Breast epithelium (tissue), 4 donors: ENCODE data around the gene PHLDA3. TPM values are rescaled to one million over a fixed set of nuclear protein-coding genes. Genes with fewer than 3 reads are reported as not detected.

Source experiments
- DNase-seq, 2 donors: peaks; one replicate each; pipeline ENCODE4 v3.0.0-alpha.2; 2019; ENCODE audit warnings: low spot score in 2 of 2
- H3K27ac ChIP-seq, 2 donors: fragments of 200-600 bp; sonication (generic) in 1 of 2; one replicate each; pipeline ENCODE4 v1.5.1; 2016 to 2019; ENCODE audit warnings: mild to moderate bottlenecking in 1 of 2
- H3K27me3 ChIP-seq, 2 donors: fragments of 200-600 bp; sonication (generic) in 1 of 2; one replicate each; pipeline versions ENCODE4 v1.5.1 to v1.6.0; 2017 to 2019; ENCODE audit warnings: control low read depth in 1 of 2, mild to moderate bottlenecking in 1 of 2
- H3K36me3 ChIP-seq: fragments of 200-600 bp; one replicate; pipeline ENCODE4 v1.5.1; 2019
- H3K4me1 ChIP-seq, 2 donors: fragments of 200-600 bp; sonication (generic); one replicate each; pipeline ENCODE4 v1.5.1; 2016 to 2019; ENCODE audit warnings: control low read depth in 1 of 2
- H3K4me3 ChIP-seq, 3 donors: fragments of 200-600 bp; sonication (generic); 1 replicate in 2 of 3; 2 replicates in 1 of 3; pipeline ENCODE4 v1.5.1; 2016 to 2019; ENCODE audit warnings: mild to moderate bottlenecking in 3 of 3, moderate library complexity in 2 of 3
- H3K9me3 ChIP-seq, 2 donors: fragments of 200-600 bp; sonication (generic) in 1 of 2; one replicate each; pipeline ENCODE4 v1.5.1; 2016 to 2019; ENCODE audit warnings: control low read depth in 1 of 2
- POLR2A ChIP-seq: fragments of 450-650 bp; IDR thresholded peaks from one replicate; pipeline ENCODE4 v1.6.1; 2016; ENCODE audit warnings: antibody characterized with exemption, mild to moderate bottlenecking, moderate library complexity
- POLR2AphosphoS5 ChIP-seq, 3 donors: sonication (generic); formaldehyde crosslinking; IDR thresholded peaks; one replicate each; pipeline ENCODE4 v1.6.1; 2017; ENCODE audit warnings: antibody characterized with exemption in 3 of 3
- intact Hi-C: fragments of 100-400 bp; cut with DNase I; formaldehyde crosslinking; loops from one replicate; pipeline ENCODE4 v1.15.1; 2023; ENCODE audit warnings: low total_unique reads
- total RNA-seq, 3 donors: library from RNA; depleted of rRNA; stranded (reverse); fragments of >200 nt; gene quantifications; one replicate each; pipeline ENCODE4 v1.1.0, GENCODE V29; 2016
- TF ChIP-seq, protein P1 (sequence below), 3 donors: fragments of 450-650 bp; IDR thresholded peaks; one replicate each; pipeline ENCODE4 v1.5.1; 2016 to 2017; ENCODE audit warnings: antibody characterized with exemption in 3 of 3, mild to moderate bottlenecking in 3 of 3, moderate library complexity in 3 of 3

PHLDA3 gene
- total RNA-seq, 3 donors from 2014 or later: 65.7 to 116 (median 92.7) TPM

DNA sequence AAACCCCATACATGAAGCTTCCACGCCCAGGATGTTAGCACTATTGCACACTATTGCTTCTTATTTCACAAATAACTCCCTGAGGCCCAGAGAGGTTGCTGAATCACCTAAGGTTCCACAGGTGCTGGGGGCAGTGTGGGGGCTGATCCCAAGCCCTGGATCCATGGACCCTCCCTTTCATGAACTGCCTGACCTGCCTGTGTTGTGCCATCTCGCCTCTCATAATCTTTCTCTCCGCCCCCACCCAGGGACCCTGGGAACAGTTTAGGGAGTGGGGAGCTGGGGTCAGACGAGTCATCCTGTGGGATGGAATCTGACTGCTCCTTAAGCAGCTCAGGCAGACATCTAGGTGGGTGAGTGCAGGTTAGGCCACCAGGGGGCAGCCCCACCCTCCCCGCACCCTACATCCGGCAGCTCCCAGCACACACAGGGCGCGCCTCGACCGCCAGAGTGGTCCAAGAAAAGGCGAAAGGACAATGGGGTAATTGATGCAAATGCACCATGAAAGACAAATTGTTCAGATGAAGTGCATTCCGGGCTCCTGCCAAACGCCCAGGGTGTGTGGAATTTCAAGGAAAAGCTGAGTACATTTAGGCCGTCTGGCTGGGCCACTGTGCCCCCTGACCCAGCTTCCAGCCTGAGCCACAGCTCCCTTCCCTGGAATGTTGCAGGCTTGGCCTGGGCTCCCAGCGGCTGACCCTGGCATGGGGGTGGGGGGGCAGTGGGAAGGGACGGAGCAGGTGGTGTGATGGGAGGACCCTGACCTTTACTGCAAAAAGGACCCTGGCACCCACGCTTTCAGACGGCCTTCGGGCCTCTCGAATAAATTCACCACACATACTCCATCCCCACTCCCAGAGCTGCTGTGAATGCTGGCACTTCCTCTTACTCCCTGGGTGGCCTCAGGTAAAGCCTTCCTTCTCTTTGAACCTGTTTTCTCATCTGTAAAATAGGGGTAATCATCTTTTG, 20.8 kb downstream of the PHLDA3 start:
- Histone ChIP-seq H3K27ac (peak overlapping the region; percentile 71 to 76), H3K27me3 (no peaks in the 10 kb centered on the region), H3K36me3 (no peaks in the 10 kb centered on the region), H3K9me3 (no peaks in the 10 kb centered on the region), H3K4me1 (peaks cover 4 to 24% of the 10 kb centered on the region in 2 donors), H3K4me3 (peak overlapping the region in 1 of 3 donors; percentile 19)
- DNase-seq: peak; percentile 81 to 91
- no peak for TF ChIP-seq POLR2A
- TF ChIP-seq POLR2AphosphoS5 (IDR thresholded peaks at IDR 0.05): peak; percentile 51 to 66 (median 63)
- TF ChIP-seq, protein P1, sequence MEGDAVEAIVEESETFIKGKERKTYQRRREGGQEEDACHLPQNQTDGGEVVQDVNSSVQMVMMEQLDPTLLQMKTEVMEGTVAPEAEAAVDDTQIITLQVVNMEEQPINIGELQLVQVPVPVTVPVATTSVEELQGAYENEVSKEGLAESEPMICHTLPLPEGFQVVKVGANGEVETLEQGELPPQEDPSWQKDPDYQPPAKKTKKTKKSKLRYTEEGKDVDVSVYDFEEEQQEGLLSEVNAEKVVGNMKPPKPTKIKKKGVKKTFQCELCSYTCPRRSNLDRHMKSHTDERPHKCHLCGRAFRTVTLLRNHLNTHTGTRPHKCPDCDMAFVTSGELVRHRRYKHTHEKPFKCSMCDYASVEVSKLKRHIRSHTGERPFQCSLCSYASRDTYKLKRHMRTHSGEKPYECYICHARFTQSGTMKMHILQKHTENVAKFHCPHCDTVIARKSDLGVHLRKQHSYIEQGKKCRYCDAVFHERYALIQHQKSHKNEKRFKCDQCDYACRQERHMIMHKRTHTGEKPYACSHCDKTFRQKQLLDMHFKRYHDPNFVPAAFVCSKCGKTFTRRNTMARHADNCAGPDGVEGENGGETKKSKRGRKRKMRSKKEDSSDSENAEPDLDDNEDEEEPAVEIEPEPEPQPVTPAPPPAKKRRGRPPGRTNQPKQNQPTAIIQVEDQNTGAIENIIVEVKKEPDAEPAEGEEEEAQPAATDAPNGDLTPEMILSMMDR (IDR thresholded peaks at IDR 0.05): peak; percentile 74 to 92 (median 80)
- intact Hi-C loops: no loop called here

- intact Hi-C loops: no loop called here
These were observed 23.7 kb downstream of the PHLDA3 start for GRCh38 chr1:201445310-201445709.

DNA sequence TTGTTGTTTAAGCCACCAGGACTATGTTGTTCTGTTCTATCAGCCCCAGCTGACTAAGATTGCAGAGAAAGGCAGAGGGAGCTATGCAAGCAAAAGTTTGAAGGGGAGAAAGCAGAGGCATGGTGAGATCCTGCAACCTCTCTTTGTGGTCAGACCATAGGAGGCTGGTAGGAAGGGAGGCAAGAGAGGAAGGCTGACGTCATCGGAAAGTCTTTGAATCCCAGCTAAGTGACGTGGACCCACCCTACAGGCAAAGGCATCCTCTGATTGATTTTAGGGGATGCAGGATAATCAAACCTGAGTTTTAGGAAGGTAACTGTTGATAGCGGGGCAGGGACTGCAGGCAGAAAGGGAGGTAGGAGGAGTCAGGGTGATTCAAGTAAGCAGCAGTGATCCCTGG, 24.2 kb downstream of the PHLDA3 start:
- TF ChIP-seq POLR2A (no peak), POLR2AphosphoS5 (IDR thresholded peaks at IDR 0.05) (no peak)
- TF ChIP-seq, protein P1 (IDR thresholded peaks at IDR 0.05): no peak
- H3K4me1 ChIP-seq: peaks cover 4 to 18% of the 10 kb centered on the region in 2 donors
- no peaks in the 10 kb centered on the region for H3K9me3 ChIP-seq
- intact Hi-C loops: no loop called here
- H3K36me3 ChIP-seq: no peaks in the 10 kb centered on the region
- no peak for DNase-seq
- no peaks in the 10 kb centered on the region for H3K27me3 ChIP-seq
- no peak overlapping the region for H3K4me3 ChIP-seq
- no peak overlapping the region for H3K27ac ChIP-seq

More at GRCh38 chr1:201445310-201445709, 23.7 kb downstream of the PHLDA3 start:
- Histone ChIP-seq H3K27ac (no peak overlapping the region), H3K9me3 (no peaks in the 10 kb centered on the region), H3K4me1 (peaks cover 4 to 18% of the 10 kb centered on the region in 2 donors), H3K27me3 (no peaks in the 10 kb centered on the region), H3K4me3 (no peak overlapping the region), H3K36me3 (no peaks in the 10 kb centered on the region)
- DNase-seq: no peak
- TF ChIP-seq, protein P1 (IDR thresholded peaks at IDR 0.05): no peak
- TF ChIP-seq POLR2A (no peak), POLR2AphosphoS5 (IDR thresholded peaks at IDR 0.05) (no peak)

GRCh38 chr1:201443747-201444146, 25.2 kb downstream of the PHLDA3 start:
- no peaks in the 10 kb centered on the region for H3K27me3 ChIP-seq
- no peak for TF ChIP-seq POLR2AphosphoS5 (IDR thresholded peaks at IDR 0.05)
- TF ChIP-seq, protein P1 (IDR thresholded peaks at IDR 0.05): no peak
- TF ChIP-seq POLR2A: no peak
- DNase-seq: no peak
- H3K9me3 ChIP-seq: no peaks in the 10 kb centered on the region
- no peaks in the 10 kb centered on the region for H3K36me3 ChIP-seq
- intact Hi-C loops: no loop called here
- H3K4me1 ChIP-seq: peaks cover 4 to 12% of the 10 kb centered on the region in 2 donors
- H3K27ac ChIP-seq: no peak overlapping the region
- H3K4me3 ChIP-seq: no peak overlapping the region

GRCh38 chr1:201436969-201437368, 32.0 kb downstream of the PHLDA3 start:
- no peaks in the 10 kb centered on the region for H3K9me3 ChIP-seq
- H3K4me3 ChIP-seq: no peak overlapping the region
- no peak overlapping the region for H3K27ac ChIP-seq
- TF ChIP-seq POLR2AphosphoS5 (IDR thresholded peaks at IDR 0.05) (no peak), POLR2A (no peak)
- TF ChIP-seq, protein P1 (IDR thresholded peaks at IDR 0.05): no peak
- intact Hi-C loops: no loop called here
- no peaks in the 10 kb centered on the region for H3K4me1 ChIP-seq
- DNase-seq: no peak
- no peaks in the 10 kb centered on the region for H3K27me3 ChIP-seq
- H3K36me3 ChIP-seq: no peaks in the 10 kb centered on the region
